GM11168 (cell line): Measurements from ENCODE around the gene KLK11.
"Not testable (repeated sequence)": the region's sequence is repeated elsewhere in the genome, so short reads cannot be mapped to it uniquely, and the experiment has no call there.

Experiments
- in situ Hi-C: fragments of 300-500 bp; cut with MboI; formaldehyde crosslinking; loops from one replicate; pipeline ENCODE4 v1.12.0; 2022; ENCODE audit warnings: low sequenced_read_pairs; ENCODE audit not compliant: unreplicated experiment

KLK11 gene

DNA sequence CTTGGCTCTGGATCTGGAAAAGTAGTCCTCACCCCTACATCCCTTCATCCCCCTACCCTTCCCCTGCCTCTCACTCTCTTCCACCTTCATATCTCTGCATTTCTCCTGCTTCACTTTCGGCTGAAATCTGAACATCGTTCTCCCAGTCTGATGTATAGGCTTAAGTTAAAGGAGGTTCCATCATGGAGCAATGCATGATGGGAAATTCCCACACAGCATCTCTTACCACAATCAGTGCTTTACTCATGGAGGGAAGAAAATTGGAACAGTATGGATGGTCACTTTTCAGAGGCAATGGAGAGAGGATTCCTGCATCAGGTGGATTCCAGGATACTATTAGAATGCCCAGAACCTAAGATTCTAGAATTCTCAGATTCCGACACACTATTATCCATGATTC lies 18.9 kb downstream of the KLK11 start:
- in situ Hi-C loops: no loop called here

DNA sequence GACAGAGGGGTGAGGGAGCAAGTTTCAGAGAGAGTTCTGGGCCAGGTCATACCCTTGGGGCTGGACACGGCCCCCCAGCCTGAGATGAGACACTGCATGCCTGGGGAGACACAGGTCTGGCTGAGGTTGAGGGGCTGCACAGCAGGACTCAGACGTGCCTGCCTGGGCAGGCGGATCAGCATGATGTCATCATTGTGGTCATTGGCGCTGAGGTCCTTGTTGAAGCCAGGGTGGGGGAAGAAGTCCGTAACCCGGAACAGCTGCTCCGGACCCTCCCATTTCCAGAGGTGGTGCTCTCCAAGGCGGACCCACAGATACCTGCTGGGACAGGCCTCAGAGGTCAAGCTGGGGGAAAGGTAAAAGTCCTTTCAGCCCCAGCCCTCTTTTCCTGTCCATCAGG lies 20.0 kb downstream of the KLK11 start:
- in situ Hi-C loops: no loop called here

DNA sequence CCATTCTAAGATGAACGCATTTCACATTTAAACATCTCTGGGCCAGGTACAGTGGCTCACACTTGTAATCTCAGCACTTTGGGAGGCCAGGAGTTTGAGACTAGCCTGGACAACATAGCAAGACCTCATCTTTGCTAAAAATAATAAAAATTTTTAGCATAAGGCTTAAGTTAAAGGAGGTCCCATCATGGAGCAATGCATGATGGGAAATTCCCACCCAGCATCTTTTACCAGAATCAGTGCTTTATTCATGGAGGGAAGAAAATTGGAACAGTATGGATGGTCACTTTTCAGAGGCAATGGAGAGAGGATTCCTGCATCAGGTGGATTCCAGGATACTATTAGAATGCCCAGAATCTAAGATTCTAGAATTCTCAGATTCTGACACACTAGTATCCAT lies 21.2 kb downstream of the KLK11 start:
- in situ Hi-C loops: no loop called here

DNA sequence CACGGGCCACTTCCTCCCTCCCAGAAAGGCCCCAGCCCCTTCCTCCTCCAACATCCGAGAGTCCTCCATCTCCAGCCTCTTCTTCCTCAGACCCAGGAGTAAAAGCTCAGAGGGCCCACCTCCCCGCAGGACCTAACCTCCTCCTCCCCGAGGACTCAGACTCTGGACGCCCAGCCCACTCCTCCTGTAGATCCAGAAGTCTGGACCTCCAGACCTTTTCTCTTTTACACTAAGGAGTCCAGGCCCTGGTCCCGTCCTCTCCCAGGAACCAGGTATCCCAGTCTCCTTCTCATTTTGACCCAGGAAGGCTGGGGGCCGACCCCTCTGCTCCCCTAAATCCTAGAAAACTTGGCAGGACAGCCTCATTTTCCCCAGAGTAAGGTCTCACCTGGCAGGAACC lies 23.1 kb downstream of the KLK11 start:
- in situ Hi-C loops: no loop called here

DNA sequence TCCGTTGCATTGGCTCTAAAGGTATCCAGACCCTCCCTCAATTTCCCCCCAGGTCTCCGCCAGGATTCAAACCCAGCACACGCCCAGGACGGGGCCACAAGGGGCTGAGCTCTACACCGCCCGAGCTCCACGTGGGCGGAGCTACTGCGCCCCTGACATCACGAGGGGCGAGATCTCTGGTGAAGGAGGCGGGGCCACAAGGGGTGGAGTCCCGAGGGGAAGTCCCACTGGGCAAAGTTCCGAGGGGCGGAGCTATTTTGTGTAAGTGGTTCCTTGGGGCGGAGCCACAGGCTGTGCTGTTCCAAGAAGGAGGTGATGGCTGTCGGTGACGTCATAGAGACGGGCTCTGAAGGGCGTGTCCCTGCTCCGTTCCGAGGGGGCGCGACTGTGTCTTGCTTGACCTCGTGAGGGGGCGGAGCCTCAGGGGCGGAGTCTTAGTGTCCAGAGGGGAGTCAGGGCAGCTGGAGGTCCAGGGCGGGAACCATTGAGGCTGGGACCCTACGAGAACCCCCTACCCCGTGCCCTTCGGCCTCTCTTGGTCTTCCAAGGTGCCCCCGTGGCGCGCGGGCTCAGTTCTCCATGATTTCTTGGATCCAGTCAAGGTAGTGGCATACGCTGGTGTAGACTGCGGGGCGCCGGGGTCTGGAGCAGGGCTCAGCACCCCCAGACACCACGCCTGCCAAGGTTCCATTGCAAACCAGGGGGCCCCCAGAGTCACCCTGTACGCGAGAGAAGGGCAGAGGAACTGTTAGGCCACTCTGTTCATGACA lies 23.7 kb downstream of the KLK11 start:
- in situ Hi-C loops: no loop called here

DNA sequence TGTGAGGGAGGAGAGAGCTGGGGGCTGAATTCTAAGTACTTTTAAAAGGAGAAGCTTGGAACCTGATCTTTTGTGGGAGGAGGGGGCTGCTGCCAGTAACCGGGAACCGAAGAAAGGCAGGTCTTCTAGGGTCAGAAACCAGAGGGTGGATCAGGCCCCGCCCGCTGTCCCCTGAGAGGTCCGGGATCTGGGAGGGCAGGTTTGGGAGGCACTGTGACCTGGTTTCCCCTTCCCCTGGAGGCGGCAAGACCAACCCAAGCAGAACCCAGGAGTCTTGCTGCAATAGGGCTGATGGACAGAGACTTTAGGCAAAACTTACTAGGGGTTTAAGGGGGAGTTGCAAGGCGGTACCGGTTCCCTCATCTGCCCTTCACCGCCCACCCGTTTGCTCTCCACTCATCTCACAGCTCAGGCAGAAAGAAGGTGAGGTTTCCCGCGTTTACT lies 24.3 kb downstream of the KLK11 start:
- in situ Hi-C loops: no loop called here

DNA sequence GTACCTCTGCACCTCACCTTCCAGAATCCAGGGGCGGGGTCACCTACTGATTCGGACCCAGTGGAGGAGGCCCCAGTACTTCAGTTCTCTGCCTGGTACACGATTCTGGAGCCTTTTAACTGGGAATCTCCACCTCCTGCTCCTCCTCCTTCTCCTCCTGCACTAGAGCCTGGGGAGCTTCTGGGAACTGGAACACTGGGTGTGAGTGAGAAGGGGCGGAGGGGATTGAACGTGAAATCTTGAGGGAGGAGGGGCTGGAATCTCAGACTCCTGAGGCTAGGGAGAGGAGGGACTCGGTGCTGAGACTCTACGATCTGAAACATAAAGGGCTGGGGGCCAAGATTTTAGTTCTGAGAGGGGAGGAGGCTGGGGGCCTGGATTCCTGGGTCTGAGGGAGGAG lies 24.9 kb downstream of the KLK11 start, which contains the start of gene KLK8:
KLK8 (minus strand) TSS at position 90 of the 400 bp plus-strand sequence. CDS start 437 bp downstream, outside the sequence.
- in situ Hi-C loops: no loop called here

DNA sequence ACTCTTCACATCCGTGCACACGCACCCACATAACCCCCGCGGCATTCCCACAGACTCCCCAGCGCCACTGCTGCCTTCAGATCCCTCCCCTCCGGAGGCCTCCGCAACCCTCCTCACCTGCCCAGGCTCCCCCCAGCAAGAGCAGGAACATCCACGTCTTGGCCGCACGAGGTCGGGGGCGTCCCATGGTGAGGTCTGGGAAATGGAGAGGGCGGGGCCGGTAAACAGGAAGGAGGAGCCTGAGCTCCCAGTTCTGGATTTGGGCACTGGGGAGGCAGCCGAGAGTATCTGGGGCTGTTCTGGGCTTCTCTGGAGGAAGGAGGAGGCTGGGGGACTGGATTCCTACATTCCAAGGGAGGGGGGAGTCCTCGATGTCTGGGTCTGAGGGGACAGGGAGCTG lies 25.4 kb downstream of the KLK11 start:
- in situ Hi-C loops: no loop called here

DNA sequence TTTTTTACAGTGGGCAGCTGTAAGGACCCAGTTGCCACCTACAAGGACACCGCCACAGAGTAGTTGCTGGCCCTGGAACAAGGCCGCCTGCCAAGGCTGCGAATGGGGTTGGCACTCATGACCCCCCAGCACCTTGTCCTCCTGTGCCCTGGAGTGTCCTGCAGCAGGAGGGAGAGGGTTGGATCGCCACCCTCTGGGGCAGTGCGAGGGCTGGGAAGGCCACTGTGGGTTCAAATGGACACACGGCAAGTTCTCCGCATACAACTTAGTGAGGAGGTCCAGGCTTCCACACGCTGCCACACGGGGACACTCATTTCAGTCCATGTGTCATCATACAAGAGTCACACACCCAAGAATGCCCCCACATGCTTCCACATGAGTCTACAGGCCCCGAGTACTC lies 26.0 kb downstream of the KLK11 start:
- in situ Hi-C loops: no loop called here

DNA sequence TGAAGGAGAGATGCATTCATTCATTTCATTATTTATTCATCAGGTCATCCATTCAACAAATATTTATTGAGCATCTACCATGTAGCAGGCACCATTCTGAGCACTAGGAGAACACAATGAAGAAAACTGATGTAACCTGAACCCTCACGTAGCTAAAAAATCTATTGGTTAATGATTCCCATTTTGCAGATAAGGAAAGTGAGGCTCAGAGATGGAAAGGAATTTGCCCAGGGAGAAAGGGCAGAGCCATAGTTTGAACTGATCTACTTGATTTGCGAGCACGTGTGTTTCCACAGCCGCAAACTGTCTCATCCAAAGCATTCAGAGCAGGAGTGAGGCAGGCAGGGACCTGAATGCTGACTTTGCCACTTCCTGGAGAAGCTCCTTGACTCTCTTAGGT lies 27.7 kb downstream of the KLK11 start:
- in situ Hi-C loops: no loop called here

DNA sequence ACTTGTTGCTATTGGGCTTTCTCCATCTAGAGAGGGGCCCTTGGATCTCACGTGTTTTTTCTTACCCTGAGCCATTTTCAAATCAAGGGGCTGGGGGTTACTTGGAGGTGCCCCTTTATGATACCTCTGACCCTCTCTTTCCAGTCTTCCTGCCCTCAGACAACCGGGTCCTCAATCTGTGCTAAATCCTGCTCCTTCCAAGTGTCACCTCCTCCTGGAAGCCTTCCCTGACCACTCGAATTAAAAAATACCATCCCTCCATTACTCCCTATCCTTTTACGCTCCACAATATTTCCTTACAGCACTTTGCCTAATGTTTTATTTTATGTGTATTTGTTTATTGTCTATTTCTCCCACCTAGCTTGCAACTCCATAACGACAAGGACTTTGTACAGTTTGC lies 28.4 kb downstream of the KLK11 start:
- in situ Hi-C loops: no loop called here

DNA sequence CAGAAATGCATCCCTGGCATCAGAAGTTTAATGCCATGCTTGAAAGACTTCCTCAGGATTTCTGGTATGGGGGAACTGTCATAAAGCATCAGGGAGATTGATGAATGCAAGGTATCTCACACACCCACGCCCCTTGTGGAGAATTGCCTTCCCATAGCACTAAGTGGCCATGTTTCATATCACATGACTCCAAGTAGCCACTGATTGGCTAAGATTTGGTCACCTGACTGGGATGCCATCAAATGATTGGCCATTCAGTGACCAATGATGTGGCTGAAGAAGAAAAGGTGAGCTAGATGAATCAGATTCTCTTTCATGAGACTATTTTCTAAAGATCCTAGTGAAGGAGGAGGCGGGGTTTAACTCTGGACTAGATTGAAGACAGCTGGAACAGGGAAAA lies 32.3 kb downstream of the KLK11 start:
- in situ Hi-C loops: no loop called here

DNA sequence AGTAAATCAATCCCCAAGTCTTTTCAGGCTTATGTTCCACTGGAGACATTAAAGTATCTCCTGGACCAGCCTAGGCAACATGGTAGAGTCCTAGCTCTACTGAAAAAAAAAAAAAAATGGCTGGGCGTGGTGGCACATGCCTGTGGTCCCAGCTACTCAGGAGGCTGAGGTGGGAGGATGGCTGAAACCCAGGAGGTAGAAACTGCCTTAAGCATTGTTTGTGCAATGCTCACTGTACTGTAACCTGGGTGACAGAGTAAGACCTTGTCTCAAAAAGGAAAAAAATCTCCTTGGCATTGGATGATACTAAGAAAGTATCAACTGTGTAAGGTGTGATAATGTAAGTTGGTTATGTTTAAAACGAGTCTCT lies 33.8 kb downstream of the KLK11 start:
- in situ Hi-C loops: no loop called here

DNA sequence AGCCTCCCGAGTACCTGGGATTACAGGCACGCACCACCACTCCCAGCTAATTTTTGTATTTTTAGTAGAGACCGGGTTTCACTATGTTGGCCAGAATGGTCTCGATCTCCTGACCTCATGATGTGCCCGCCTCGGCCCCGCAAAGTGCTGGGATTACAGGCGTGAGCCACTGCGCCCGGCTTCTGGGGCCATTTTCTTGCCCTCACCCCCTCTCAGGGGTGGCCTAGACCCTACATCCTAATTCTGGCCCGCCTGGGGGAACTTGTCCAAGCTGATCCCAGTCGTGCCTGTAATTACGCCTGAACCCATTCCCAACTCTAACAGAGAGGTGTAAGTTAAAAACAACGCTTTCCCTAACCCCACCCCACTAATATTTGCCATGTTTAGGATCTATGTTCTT lies 42.0 kb downstream of the KLK11 start:
- in situ Hi-C loops: not testable (repeated sequence)

DNA sequence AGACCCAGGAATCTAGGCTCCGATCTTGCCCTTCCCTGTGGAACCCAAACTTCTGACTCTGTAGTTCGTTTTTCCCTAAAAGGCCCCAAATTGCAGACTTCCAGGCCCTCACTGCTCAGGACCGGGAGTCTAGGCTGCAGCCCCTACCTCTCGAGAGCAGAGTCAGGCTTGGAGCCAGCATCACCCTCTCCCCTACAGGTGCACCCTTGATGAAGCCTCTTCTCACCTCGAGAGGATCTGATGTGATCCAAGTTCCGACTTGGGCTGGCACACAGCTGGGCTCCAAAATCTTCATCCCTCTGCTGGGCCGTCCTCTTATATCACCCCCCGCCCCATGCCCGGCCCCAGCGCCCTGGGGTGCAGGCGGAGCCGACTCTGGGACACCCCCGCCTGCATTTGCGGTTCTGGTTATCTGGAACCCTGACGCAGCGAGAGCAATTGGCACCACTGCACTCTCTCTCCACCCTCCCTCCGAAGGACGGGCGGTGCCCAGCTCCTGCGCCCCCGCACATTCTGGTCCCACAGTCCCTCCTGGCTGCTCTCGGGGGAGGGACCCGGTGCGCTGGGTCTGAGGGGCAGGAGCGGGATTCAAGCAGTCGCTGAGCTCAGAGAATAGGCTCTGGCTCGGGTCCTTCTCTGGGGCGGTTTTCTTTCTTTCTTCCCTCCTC lies 42.7 kb downstream of the KLK11 start, which contains the start of gene KLK7:
KLK7 (minus strand) TSS at position 293 of the 668 bp plus-strand sequence. CDS start 1,518 bp downstream, outside the sequence.
- in situ Hi-C loops: no loop called here

DNA sequence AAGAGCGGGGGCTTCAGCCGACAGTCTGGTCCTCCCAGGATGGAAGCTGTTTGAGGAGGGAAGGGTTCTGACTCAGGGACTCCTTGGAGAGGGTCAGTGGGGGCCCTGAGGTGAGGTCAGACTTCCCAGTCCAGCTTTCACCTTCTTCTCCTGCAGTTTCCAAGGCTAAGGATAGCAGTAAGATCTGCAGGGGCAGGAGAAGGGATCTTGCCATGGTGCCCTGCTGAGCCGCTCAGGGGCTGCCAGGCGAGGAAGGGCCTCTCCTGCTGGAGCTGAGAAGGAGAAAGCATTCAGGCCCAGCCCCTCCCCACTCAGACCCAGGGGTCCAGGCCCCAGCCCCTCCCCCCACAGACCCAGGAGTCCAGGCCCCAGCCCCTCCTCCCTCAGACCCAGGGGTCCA lies 44.2 kb downstream of the KLK11 start:
- in situ Hi-C loops: no loop called here

DNA sequence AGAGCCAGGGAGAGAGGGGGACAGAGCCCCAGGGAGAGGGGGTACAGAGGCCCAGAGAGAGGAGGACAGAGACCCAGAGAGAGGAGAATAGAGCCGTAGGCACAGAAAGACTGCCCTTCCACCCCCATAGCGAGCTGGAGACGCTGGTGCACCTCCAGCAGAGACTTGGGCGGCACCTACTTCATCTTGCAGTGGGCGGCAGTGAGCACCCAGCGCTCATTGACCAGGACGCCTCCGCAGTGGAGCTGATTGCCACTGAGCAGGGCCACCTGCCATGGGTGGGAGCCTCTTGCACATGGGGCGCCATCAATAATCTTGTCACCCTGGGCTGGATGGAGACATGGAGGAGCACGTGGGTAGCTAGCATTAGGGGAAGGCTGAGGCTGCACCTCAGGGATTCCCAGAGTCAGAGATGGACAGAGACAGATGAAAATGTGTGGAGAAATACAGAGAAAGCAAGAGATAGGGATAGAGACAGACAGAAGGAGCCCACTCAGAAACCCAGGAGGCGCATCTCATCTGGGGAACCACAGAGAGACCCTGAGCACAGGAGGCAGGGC lies 44.7 kb downstream of the KLK11 start:
- in situ Hi-C loops: no loop called here

DNA sequence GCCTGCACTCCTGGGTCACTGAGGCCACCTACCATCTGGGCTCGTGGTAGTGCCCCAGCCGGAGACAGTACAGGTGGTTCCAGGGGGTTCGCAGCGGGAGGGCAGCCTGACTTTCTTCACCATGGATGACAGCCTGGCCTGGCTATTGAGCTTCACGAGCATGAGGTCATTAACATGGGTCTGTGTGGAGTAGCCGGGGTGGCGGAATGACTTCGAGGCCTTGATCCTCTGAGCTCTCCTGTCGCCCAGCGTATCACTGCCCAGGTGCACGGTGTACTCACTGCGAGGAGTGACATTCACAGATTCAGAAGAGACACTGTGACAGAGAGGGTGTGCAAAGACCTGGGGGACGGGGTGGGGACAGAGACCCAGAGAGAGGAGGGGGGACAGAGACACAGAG lies 46.2 kb downstream of the KLK11 start:
- in situ Hi-C loops: no loop called here

DNA sequence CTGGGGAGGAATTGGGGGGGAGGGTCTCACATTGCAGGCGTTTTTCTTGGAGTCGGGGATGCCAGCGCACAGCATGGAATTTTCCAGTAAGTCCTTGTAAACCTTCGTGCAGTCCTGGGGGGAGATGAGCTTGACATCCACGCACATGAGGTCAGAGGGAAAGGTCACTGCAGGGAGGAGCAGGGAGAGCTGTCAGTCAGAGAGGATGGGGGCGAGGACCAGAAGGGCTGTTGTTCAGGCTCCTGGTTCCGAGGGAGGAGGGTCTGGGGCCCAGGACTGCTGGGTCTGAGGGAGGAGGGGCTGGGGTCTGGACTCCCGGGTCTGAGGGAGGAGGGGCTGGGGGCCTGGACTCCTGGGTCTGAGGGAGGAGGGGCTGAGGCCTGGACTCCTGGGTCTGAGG lies 46.7 kb downstream of the KLK11 start:
- in situ Hi-C loops: no loop called here

DNA sequence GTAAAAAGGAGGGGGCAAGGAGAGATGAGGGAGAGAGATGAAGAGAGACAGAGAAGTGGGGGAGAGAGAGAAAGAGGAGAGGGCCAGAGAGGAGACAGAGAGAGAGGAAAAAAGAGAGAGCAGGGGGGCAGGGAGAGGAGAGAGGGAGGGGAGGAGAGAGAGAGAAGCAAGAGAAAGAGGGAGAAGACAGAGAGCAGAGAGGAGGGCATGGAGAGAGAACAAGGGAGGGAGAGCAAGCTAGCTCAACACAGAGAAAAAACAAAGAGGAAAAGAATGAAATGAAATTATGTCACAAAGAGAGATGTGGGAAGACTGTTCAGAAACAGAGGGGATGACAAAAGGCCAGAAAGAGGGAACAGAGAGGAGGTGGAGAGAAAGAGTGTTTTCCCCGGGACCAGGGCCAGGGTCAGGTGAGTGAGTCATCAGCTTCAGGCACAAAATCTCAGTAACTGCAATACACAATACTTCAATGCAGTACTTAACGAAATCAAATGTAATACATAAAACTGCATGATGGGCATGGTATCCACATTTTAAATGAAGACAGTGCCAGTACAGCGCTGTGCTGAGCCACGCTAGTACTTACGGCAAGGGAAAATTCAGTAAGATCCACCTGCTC lies 47.5 kb downstream of the KLK11 start:
- in situ Hi-C loops: no loop called here

DNA sequence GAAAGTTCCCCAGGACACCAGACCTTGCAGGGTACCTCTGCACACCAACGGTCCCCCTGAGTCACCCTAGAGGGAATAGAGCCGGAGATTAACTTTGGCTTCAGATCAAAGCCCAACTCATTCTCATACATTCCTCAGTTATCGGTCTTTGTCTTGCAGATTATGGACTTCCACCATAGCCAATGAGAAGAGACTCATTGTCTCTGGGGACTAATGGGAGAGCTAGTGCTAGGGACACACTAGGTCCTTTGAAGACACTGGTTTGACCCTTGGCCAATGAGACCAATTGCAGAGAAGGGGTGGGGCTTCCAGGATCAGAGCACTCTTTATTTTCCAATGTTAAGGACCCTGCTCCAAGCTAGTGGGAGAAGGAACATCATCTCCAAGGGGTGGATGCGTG lies 48.8 kb downstream of the KLK11 start:
- in situ Hi-C loops: no loop called here
